ENCODE results near the gene PDLIM1. TPM values are rescaled to one million over a fixed set of nuclear protein-coding genes. Genes with fewer than 3 reads are reported as not detected.

Gene PDLIM1
- total RNA-seq, 1 donor from 2014 or later: 54.7 TPM

DNA sequence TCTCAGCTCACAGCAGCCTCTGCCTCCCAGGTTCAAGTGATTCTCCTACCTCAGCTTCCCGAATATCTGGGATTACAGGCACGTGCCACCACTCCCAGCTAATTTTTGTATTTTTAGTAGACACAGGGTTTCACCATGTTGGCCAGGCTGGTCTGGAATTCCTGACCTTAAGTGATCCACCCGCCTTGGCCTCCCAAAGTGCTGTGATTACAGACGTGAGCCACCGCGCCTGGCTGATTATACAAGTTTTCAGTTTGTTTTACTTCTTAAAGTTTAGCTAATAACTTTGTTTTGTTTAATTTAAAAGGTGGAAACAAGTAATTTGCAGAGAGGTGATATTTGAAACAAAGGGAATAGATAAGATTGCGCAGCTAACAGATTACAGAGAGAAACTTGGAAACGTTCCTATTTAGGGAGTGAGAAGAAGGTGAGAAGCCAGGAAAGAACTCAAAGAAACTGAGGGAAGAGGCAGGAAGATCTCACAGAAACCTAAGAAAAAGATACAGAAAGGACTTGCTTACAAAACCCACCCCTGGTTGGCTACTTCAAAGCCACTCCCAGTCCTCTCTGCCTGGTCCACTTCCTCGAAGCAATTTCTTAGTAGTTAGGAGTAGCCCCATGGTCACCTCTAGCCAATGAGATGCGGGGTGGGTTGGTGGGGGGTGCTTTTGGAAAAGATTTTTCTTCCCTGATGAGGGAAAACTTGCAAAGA lies 15.0 kb upstream of the PDLIM1 start:
- H3K27me3 ChIP-seq (ENCODE audit: control insufficient read depth, insufficient read depth, low read length): no peaks in the 10 kb centered on the region
- no peak for DNase-seq (ENCODE audit: low read depth)

DNA sequence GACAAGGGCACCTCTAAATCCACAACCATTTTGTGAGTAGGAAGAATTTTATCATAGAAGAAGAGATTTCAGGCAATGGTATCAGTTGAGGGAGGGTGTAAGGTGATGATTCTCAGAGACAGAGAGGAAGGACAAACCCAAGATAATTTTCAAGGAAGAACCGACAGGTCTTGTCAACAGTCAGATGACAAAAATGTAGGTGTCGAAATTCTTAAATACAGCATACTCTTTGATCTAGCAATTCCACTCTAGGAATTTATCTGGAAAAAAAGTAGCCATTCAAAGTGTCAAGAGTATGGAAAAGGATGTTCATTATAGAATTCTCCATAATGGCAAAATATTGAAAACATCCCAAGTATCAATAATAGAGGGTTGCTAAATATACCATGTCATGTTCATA lies 14.2 kb upstream of the PDLIM1 start:
- Histone ChIP-seq H3K36me3 (ENCODE audit: control insufficient read depth, insufficient read depth, low read length) (no peaks in the 10 kb centered on the region), H3K27me3 (ENCODE audit: control insufficient read depth, insufficient read depth, low read length) (no peaks in the 10 kb centered on the region), H3K4me3 (ENCODE audit: low read depth, low read length) (no peak overlapping the region)
- no peak for DNase-seq (ENCODE audit: low read depth)
- TF ChIP-seq, protein P1, sequence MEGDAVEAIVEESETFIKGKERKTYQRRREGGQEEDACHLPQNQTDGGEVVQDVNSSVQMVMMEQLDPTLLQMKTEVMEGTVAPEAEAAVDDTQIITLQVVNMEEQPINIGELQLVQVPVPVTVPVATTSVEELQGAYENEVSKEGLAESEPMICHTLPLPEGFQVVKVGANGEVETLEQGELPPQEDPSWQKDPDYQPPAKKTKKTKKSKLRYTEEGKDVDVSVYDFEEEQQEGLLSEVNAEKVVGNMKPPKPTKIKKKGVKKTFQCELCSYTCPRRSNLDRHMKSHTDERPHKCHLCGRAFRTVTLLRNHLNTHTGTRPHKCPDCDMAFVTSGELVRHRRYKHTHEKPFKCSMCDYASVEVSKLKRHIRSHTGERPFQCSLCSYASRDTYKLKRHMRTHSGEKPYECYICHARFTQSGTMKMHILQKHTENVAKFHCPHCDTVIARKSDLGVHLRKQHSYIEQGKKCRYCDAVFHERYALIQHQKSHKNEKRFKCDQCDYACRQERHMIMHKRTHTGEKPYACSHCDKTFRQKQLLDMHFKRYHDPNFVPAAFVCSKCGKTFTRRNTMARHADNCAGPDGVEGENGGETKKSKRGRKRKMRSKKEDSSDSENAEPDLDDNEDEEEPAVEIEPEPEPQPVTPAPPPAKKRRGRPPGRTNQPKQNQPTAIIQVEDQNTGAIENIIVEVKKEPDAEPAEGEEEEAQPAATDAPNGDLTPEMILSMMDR (IDR thresholded peaks at IDR 0.05; ENCODE audit: insufficient read depth, low read length, poor library complexity, severe bottlenecking): no peak

More for the DNA sequence above, 15.0 kb upstream of the PDLIM1 start:
- TF ChIP-seq, protein P1 (IDR thresholded peaks at IDR 0.05; ENCODE audit: insufficient read depth, low read length, poor library complexity, severe bottlenecking): no peak
- H3K36me3 ChIP-seq (ENCODE audit: control insufficient read depth, insufficient read depth, low read length): no peaks in the 10 kb centered on the region
- no peak overlapping the region for H3K4me3 ChIP-seq (ENCODE audit: low read depth, low read length)

DNA sequence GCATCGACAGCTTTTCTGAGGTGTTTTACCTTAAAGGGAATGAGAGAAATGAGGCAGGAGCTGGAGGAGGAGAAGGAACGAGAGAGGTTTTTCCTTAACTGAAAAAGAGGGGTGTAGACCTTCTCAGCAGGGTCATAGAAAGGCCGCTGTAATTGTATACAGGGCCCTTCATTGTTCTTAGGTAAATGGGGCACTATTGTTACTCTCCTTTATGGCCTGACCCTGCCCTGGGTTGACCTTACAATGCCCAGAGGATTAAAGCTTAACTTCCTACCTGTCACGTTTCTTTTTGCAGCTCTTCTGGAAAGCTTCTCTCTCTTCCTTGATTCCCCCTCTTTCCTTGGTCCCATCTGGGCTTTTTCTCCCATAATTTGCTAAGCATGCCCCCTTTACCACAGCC lies 13.7 kb upstream of the PDLIM1 start:
- H3K27me3 ChIP-seq (ENCODE audit: control insufficient read depth, insufficient read depth, low read length): no peaks in the 10 kb centered on the region
- DNase-seq (ENCODE audit: low read depth): no peak
- no peaks in the 10 kb centered on the region for H3K36me3 ChIP-seq (ENCODE audit: control insufficient read depth, insufficient read depth, low read length)
- H3K4me3 ChIP-seq (ENCODE audit: low read depth, low read length): no peak overlapping the region
- TF ChIP-seq, protein P1 (IDR thresholded peaks at IDR 0.05; ENCODE audit: insufficient read depth, low read length, poor library complexity, severe bottlenecking): no peak

GRCh38 chr10:95303950-95304349 lies 13.1 kb upstream of the PDLIM1 start:
- no peak overlapping the region for H3K4me3 ChIP-seq (ENCODE audit: low read depth, low read length)
- H3K27me3 ChIP-seq (ENCODE audit: control insufficient read depth, insufficient read depth, low read length): no peaks in the 10 kb centered on the region
- H3K36me3 ChIP-seq (ENCODE audit: control insufficient read depth, insufficient read depth, low read length): no peaks in the 10 kb centered on the region
- DNase-seq (ENCODE audit: low read depth): no peak
- TF ChIP-seq, protein P1 (IDR thresholded peaks at IDR 0.05; ENCODE audit: insufficient read depth, low read length, poor library complexity, severe bottlenecking): no peak

GRCh38 chr10:95303535-95303934 lies 12.7 kb upstream of the PDLIM1 start:
- Histone ChIP-seq H3K4me3 (ENCODE audit: low read depth, low read length) (no peak overlapping the region), H3K27me3 (ENCODE audit: control insufficient read depth, insufficient read depth, low read length) (no peaks in the 10 kb centered on the region), H3K36me3 (ENCODE audit: control insufficient read depth, insufficient read depth, low read length) (no peaks in the 10 kb centered on the region)
- TF ChIP-seq, protein P1 (IDR thresholded peaks at IDR 0.05; ENCODE audit: insufficient read depth, low read length, poor library complexity, severe bottlenecking): no peak
- no peak for DNase-seq (ENCODE audit: low read depth)

GRCh38 chr10:95300022-95300539 lies 9.3 kb upstream of the PDLIM1 start:
- TF ChIP-seq, protein P1 (IDR thresholded peaks at IDR 0.05; ENCODE audit: insufficient read depth, low read length, poor library complexity, severe bottlenecking): no peak
- Histone ChIP-seq H3K27me3 (ENCODE audit: control insufficient read depth, insufficient read depth, low read length) (no peaks in the 10 kb centered on the region), H3K4me3 (ENCODE audit: low read depth, low read length) (no peak overlapping the region), H3K36me3 (ENCODE audit: control insufficient read depth, insufficient read depth, low read length) (no peaks in the 10 kb centered on the region)
- no peak for DNase-seq (ENCODE audit: low read depth)
